Measurements from ENCODE around the gene NPBWR2.
"Not testable (repeated sequence)": the region's sequence is repeated elsewhere in the genome, so short reads cannot be mapped to it uniquely, and the experiment has no call there.

The NPBWR2 gene

DNA sequence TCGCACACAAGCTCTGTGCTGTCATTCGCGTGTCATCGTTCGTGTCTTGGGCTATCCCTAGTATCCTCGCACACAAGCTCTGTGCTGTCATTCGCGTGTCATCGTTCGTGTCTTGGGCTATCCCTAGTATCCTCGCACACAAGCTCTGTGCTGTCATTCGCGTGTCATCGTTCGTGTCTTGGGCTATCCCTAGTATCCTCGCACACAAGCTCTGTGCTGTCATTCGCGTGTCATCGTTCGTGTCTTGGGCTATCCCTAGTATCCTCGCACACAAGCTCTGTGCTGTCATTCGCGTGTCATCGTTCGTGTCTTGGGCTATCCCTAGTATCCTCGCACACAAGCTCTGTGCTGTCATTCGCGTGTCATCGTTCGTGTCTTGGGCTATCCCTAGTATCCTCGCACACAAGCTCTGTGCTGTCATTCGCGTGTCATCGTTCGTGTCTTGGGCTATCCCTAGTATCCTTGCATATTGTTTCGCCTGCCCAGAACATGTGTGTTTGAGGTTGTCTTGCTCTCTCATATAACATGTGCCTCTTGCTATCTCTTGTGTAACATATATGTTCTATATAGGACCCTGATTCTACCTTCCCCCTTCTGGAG, 20.0 kb downstream of the NPBWR2 start:
- not testable (repeated sequence) for DNase-seq

GRCh38 chr20:64086801-64087200, 20.6 kb downstream of the NPBWR2 start:
- no peak for DNase-seq

- no peak for DNase-seq
These were observed 22.6 kb downstream of the NPBWR2 start for GRCh38 chr20:64084685-64085152.

GRCh38 chr20:64083804-64084684, 23.3 kb downstream of the NPBWR2 start, which contains the start of gene LKAAEAR1:
Gene LKAAEAR1 (minus strand): TSS chr20:64084398. CDS start chr20:64084219, 179 bp downstream.
- no peak for DNase-seq

DNA sequence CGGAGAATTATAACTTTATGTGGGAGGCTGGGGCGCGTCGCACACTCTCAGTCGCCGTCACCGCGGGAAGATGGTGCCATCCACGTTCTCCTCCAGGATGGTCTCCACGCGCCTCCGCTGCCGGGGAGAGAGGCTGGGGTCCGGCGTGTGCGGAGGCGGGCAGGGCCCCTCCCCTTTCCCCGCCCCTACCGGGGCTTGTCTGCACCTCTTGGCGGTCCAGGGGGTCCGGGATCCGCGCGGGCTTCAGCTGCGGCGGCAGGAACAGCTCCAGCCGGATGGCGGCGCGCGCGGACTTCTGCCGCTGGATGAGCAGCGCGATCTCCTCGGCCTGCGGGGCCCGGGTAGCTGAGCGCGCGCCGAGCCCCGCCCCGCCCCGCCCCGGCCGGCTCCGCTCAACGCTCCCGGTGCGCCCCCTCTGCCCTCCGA, 24.0 kb downstream of the NPBWR2 start:
- DNase-seq = peak in 40 of 51 donors; percentile 14 to 82 (median 50)

DNA sequence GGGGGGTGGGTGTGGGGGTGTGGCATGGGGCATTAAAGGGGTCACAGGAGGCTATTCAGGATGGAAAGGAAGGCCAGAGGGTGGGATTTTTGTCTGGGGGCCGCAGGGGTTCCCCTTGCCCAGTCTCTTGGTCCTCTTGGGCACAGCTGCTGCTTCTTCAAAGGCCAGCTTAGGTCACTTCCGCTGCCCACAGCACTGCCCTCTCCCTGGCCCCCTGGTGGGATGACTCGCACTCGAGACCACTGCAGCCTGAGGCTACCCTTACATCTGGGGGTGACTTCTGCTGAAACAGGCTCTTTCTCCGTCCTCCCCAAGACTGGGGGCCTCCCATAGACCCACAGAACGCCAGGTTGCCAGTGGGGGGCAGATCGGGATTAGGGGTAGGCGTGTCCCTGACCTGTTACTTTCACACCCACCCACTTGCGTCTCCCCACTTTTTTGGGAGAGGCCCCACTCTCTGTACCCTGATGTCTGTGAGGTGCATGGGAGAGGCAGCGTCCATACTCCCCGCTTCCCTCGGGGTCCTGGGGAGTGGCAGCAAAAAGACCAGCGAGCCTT, 24.5 kb downstream of the NPBWR2 start:
- DNase-seq = peak in 3 of 51 donors; percentile 10 to 22 (median 21)

GRCh38 chr20:64082126-64082731, 25.1 kb downstream of the NPBWR2 start:
- DNase-seq = no peak

- DNase-seq = no peak
These were observed 25.8 kb downstream of the NPBWR2 start for GRCh38 chr20:64081624-64081964.

DNA sequence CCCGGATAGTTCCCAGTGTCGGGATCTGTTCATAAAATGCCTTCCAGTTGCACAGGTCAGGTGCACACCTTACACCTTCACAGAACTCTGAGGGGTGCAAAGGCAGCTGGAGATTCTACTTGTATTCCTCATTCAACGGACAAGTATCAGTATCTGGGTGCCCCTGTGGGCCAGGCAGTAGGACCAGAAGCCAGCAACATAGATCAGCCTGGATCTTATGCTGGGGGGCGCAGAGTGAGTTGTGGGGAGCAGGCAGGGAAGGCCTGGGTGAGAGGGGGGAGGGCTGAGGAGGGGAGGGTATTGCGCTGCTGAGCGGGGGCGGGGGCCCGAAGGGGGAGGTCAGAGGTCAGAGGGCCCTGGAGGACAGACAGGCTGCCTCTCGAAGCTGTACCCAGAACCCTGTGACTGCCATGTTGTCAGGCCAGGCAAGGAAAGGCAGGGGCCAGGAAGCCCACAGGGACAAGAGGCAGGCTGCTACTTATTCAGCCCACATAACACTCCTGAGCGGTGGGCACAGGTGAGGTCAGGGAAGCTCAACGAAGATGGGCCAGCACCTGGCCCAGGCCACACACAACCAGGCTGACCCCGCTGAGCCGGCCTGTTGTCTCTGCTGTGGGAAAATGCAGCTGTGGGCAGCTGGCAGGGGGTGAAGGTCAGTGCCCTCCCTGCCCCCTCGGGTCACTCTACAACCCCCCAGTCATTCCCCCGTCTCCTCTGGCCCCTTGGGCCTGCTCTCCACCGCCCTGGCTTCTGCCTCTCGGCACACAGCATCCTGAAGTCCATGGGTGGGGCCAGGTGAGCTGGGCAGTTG, 26.3 kb downstream of the NPBWR2 start:
- no peak for DNase-seq

DNA sequence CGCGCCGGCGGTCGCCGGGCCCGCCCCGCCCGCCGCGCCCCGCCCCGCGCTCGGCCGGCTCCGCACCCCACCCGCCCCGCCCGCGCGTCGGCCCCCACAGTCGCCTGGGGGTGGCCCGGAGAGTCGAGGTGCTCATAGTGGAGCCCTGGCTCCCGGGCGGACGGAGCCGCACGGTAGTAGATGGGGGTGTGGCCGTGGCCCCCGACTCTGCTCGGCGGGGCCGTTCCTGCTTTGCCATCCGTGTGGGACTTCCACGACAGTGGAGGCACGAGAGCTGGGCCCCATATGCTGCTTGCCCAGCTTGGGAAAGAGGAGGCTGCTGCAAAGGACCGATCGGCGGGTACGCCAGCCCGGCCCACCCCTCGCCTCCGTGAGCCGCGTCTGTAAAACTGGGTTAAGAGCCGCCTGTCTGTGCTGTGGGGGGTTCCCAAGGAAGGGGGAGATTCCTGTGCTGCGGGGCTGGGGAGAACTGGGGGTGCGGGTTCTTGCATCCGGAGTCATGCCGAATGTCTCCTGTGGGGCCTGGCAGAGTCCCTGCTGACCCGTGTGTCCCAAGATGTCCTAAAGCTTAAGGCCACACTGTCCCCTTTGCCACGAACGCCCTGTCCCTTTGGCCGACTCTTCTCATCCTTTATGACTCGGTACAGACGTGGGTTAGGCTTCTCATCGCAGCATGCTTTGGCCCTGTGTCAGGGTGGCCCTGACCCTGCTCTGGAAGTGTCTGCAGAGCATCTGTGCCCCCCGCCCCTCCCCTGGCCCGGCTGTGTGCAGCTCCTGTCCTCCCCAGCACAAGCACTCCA, 27.2 kb downstream of the NPBWR2 start, which contains the start of gene OPRL1:
TSS of gene OPRL1 (plus strand) at position 70 of the 800 bp plus-strand sequence. CDS start 12,639 bp downstream, outside the sequence.
- peak in 1 of 51 donors; percentile 64 for DNase-seq

GRCh38 chr20:64079273-64080012, 27.9 kb downstream of the NPBWR2 start, which contains the start of gene RGS19:
Gene RGS19 (minus strand): TSS chr20:64079518. CDS start chr20:64076886, 2,632 bp downstream.
- peak in 37 of 51 donors; percentile 21 to 77 (median 62) for DNase-seq

GRCh38 chr20:64078934-64079272, 28.5 kb downstream of the NPBWR2 start:
- no peak for DNase-seq

DNA sequence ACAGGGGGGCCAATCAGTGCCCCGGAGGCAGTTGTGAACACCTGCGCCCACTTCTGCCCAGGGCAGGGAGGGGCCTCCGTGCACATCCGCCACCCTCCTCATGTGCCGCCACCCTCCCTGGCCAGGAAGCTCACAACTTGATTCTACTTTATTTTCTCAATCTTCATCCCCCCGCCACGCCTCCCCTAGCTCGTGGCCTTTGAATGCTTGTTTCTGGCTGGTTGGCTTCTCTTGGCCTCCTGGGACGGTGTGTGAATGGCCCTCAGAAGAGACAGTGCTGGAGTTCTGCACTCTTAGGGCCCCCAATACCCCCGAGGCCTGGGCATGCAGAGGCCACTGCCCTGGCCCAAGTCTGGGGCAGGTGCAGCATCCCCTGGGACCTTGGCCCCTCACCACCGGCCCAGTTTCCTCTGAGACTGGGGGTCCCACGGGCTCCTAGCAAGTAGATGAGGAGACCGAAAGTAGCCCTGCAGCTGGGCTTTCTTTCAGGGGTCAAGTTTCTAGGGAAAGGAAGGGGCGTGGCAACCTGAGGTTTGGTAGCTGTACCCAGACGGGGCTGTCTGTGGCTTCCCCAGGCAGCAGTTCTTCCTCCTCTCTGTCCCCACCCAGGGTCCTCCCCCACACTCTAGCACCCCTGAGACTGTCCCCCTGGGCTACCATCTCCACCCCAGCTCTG, 29.4 kb downstream of the NPBWR2 start:
- peak in 1 of 51 donors; percentile 14 for DNase-seq

DNA sequence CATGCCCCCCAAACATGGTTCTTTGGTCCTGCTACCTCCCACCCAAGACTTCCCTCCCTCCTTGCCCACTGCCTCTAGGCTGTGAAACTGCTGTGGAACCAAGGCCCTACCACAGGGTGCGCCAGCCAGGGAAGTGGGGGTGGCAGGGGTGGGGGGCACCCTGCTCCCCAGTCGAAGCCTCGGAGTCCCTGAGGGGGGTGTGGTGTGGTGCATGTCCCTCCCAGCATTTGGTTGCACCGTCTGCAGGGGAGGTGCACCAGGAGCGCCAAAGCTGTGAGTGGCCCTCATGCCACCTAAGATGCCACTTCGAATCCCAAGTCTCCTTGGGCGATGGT, 29.9 kb downstream of the NPBWR2 start:
- no peak for DNase-seq

- DNase-seq = peak in 5 of 51 donors; percentile 20 to 38 (median 22)
These were observed 30.3 kb downstream of the NPBWR2 start for GRCh38 chr20:64077094-64077493.

GRCh38 chr20:64076061-64076997, 31.0 kb downstream of the NPBWR2 start:
- DNase-seq = no peak

- no peak for DNase-seq
These were observed 31.8 kb downstream of the NPBWR2 start for GRCh38 chr20:64075556-64075955.

- no peak for DNase-seq
These were observed 32.4 kb downstream of the NPBWR2 start for GRCh38 chr20:64074963-64075362.
